A549 (cell line): Measurements from ENCODE around the gene TBC1D22A.

Experiments
- BCL3 ChIP-seq: fragments of >200 bp; sonication (Bioruptor Twin); formaldehyde crosslinking; IDR thresholded peaks from 3 replicates; pipeline ENCODE4 v1.6.1; 2016
- CTCF ChIP-seq: fragments of >200 bp; sonication (Bioruptor Twin); formaldehyde crosslinking; IDR thresholded peaks from 3 replicates; pipeline ENCODE4 v1.5.1; 2016
- NR3C1 ChIP-seq: fragments of >200 bp; sonication (Bioruptor Twin); formaldehyde crosslinking; IDR thresholded peaks from 3 replicates; pipeline ENCODE4 v1.6.1; 2017
- SMC3 ChIP-seq: fragments of >200 bp; sonication (Bioruptor Twin); formaldehyde crosslinking; IDR thresholded peaks from 3 replicates; pipeline ENCODE4 v1.6.1; 2018; ENCODE audit warnings: inconsistent platforms

GRCh38 chr22:47193606-47194329 lies 431.3 kb downstream of the TBC1D22A start:
- TF ChIP-seq SMC3 = no peak
- TF ChIP-seq NR3C1 = no peak
- no peak for TF ChIP-seq BCL3
- no peak for TF ChIP-seq CTCF
